OCI-LY1 (cell line): ENCODE measurements around the gene ZNRF3.

Source experiments
- H2AFZ ChIP-seq: fragments of 200-600 bp; sonication (generic), shearing (Covaris generic); 2 replicates; pipeline ENCODE4 v1.6.0; 2014; ENCODE audit warnings: antibody characterized with exemption, mild to moderate bottlenecking, low read length
- H3F3A ChIP-seq: fragments of 200-600 bp; sonication (generic), shearing (Covaris generic); 2 replicates; pipeline ENCODE4 v1.6.0; 2014; ENCODE audit warnings: mild to moderate bottlenecking, antibody characterized with exemption, low read length, moderate library complexity; ENCODE audit not compliant: insufficient read depth
- H3K27ac ChIP-seq: fragments of 200-600 bp; sonication (generic); 2 replicates; pipeline ENCODE4 v1.5.1; 2014; ENCODE audit warnings: low read length, mixed run types, mild to moderate bottlenecking, low read depth; ENCODE audit not compliant: poor library complexity, severe bottlenecking
- H3K27me3 ChIP-seq: fragments of 200-600 bp; sonication (generic); 2 replicates; pipeline ENCODE4 v1.6.0; 2014; ENCODE audit warnings: antibody characterized with exemption, mild to moderate bottlenecking, low read length, moderate library complexity; ENCODE audit not compliant: insufficient read depth
- H3K36me3 ChIP-seq: fragments of 200-600 bp; sonication (generic); 2 replicates; pipeline ENCODE4 v1.6.1; 2014; ENCODE audit warnings: mild to moderate bottlenecking, antibody characterized with exemption, low read length, moderate library complexity, mixed read lengths; ENCODE audit not compliant: insufficient read depth
- H3K4me1 ChIP-seq: fragments of 200-600 bp; sonication (generic); 2 replicates; pipeline ENCODE4 v1.5.1; 2014; ENCODE audit warnings: mild to moderate bottlenecking, low read length, moderate library complexity; ENCODE audit not compliant: insufficient read depth, severe bottlenecking
- H3K4me2 ChIP-seq: fragments of 200-600 bp; sonication (generic), shearing (Covaris generic); 2 replicates; pipeline ENCODE4 v1.6.1; 2014; ENCODE audit warnings: low read length
- H3K4me3 ChIP-seq: fragments of 200-600 bp; sonication (generic); 2 replicates; pipeline ENCODE4 v1.5.1; 2014; ENCODE audit warnings: low read length, low read depth, mild to moderate bottlenecking, mixed read lengths; ENCODE audit not compliant: poor library complexity, severe bottlenecking
- H3K79me2 ChIP-seq: fragments of 200-600 bp; shearing (Covaris generic); 2 replicates; pipeline ENCODE4 v1.6.1; 2016; ENCODE audit warnings: mixed run types, low read length, mixed read lengths; ENCODE audit not compliant: insufficient read depth
- H3K9ac ChIP-seq: fragments of 200-600 bp; sonication (generic), shearing (Covaris generic); 2 replicates; pipeline ENCODE4 v1.6.1; 2014; ENCODE audit warnings: mild to moderate bottlenecking, low read length, mixed read lengths
- H3K9me2 ChIP-seq: fragments of 200-600 bp; sonication (generic), shearing (Covaris generic); 2 replicates; pipeline ENCODE4 v1.6.1; 2014; ENCODE audit warnings: low read depth, mild to moderate bottlenecking, low read length, mixed read lengths
- H3K9me3 ChIP-seq: fragments of 200-600 bp; shearing (Covaris generic); 2 replicates; pipeline ENCODE4 v1.6.1; 2014; ENCODE audit warnings: low read length, mixed read lengths
- H4K20me1 ChIP-seq: fragments of 200-600 bp; sonication (generic), shearing (Covaris generic); 2 replicates; pipeline ENCODE4 v1.6.0; 2016; ENCODE audit warnings: mild to moderate bottlenecking, low read length; ENCODE audit not compliant: insufficient read depth
- CTCF ChIP-seq: fragments of 200-600 bp; sonication (generic), shearing (Covaris generic); IDR thresholded peaks from 2 replicates; pipeline ENCODE4 v1.5.1; 2017; ENCODE audit warnings: mild to moderate bottlenecking, antibody characterized with exemption, low read length, moderate library complexity, mixed read lengths
- EZH2 ChIP-seq: fragments of 200-600 bp; sonication (generic), shearing (Covaris generic); IDR thresholded peaks from 2 replicates; pipeline ENCODE4 v1.8.0; 2017; ENCODE audit warnings: borderline replicate concordance, mixed run types, mild to moderate bottlenecking, antibody characterized with exemption, low read length, moderate library complexity, mixed read lengths

ZNRF3 gene

GRCh38 chr22:28900379-28900925 lies 17.1 kb downstream of the ZNRF3 start:
- Histone ChIP-seq H2AFZ (no peak overlapping the region), H3K9me2 (no peaks in the 10 kb centered on the region), H4K20me1 (no peaks in the 10 kb centered on the region), H3K4me2 (no peak overlapping the region), H3K9me3 (no peaks in the 10 kb centered on the region), H3K79me2 (no peaks in the 10 kb centered on the region), H3K4me1 (peaks cover 6% of the 10 kb centered on the region), H3K36me3 (no peaks in the 10 kb centered on the region), H3K9ac (no peak overlapping the region), H3K27me3 (no peaks in the 10 kb centered on the region), H3F3A (no peaks in the 10 kb centered on the region), H3K27ac (no peak overlapping the region), H3K4me3 (no peak overlapping the region)
- TF ChIP-seq EZH2, result no peak
- TF ChIP-seq CTCF, result no peak

GRCh38 chr22:28902490-28902889 lies 19.1 kb downstream of the ZNRF3 start:
- H3K9ac ChIP-seq, result no peak overlapping the region
- no peaks in the 10 kb centered on the region for H3K79me2 ChIP-seq
- TF ChIP-seq CTCF, result no peak
- no peak for TF ChIP-seq EZH2
- H3K4me2 ChIP-seq, result no peak overlapping the region
- no peaks in the 10 kb centered on the region for H3K9me3 ChIP-seq
- peaks cover 6% of the 10 kb centered on the region for H3K4me1 ChIP-seq
- no peak overlapping the region for H2AFZ ChIP-seq
- no peak overlapping the region for H3K4me3 ChIP-seq
- H4K20me1 ChIP-seq, result no peaks in the 10 kb centered on the region
- no peaks in the 10 kb centered on the region for H3K27me3 ChIP-seq
- H3K27ac ChIP-seq, result no peak overlapping the region
- no peaks in the 10 kb centered on the region for H3K9me2 ChIP-seq
- H3K36me3 ChIP-seq, result no peaks in the 10 kb centered on the region
- H3F3A ChIP-seq, result no peaks in the 10 kb centered on the region

- Histone ChIP-seq H3F3A (no peaks in the 10 kb centered on the region), H4K20me1 (no peaks in the 10 kb centered on the region), H3K4me3 (no peak overlapping the region), H3K36me3 (no peaks in the 10 kb centered on the region), H2AFZ (no peak overlapping the region), H3K4me2 (no peak overlapping the region), H3K4me1 (peaks cover 6% of the 10 kb centered on the region), H3K9me3 (no peaks in the 10 kb centered on the region), H3K9me2 (no peaks in the 10 kb centered on the region), H3K79me2 (no peaks in the 10 kb centered on the region), H3K27ac (no peak overlapping the region), H3K27me3 (no peaks in the 10 kb centered on the region), H3K9ac (no peak overlapping the region)
- TF ChIP-seq CTCF (no peak), EZH2 (no peak)
These were observed 19.7 kb downstream of the ZNRF3 start for GRCh38 chr22:28903080-28903479.
